ENCODE data around the gene TRANK1. TPM values are rescaled to one million over a fixed set of nuclear protein-coding genes. Genes with fewer than 3 reads are reported as not detected.

Gene TRANK1
- polyA plus RNA-seq, 4 donors, result 5.4 to 7.6 (median 6.7) TPM

DNA sequence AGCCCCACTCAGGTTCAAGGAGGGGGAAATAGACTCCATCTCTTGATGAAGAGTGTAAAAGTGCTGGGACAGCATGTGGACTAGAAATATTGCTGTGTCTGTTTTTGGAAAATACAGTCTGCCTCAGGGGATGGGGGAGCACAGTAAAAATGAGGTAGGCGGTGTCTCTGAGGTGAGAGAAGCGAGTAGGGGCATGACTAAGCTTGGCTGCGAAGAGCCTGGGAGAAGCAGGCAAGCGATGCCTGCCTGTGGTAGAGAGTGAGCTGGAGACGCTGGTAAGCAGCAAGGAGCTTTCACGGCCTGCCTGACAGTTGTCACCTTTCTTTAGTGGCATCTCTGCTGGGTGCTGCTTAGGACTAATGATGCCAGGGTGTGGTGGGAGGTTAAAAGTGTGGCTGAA, 131.5 kb downstream of the TRANK1 start:
- DNase-seq (ENCODE audit: low read depth in 4 of 4, low spot score in 2 of 4), result no peak

- DNase-seq (ENCODE audit: low read depth in 4 of 4, low spot score in 2 of 4), result no peak
Measured at GRCh38 chr3:36812240-36812639, 132.6 kb downstream of the TRANK1 start.

GRCh38 chr3:36811768-36812167, 133.1 kb downstream of the TRANK1 start:
- no peak for DNase-seq (ENCODE audit: low read depth in 4 of 4, low spot score in 2 of 4)

GRCh38 chr3:36804295-36805055, 140.4 kb downstream of the TRANK1 start:
- DNase-seq (ENCODE audit: low read depth in 4 of 4, low spot score in 2 of 4), result no peak

GRCh38 chr3:36803091-36803791, 141.6 kb downstream of the TRANK1 start:
- DNase-seq (ENCODE audit: low read depth in 4 of 4, low spot score in 2 of 4), result no peak

DNA sequence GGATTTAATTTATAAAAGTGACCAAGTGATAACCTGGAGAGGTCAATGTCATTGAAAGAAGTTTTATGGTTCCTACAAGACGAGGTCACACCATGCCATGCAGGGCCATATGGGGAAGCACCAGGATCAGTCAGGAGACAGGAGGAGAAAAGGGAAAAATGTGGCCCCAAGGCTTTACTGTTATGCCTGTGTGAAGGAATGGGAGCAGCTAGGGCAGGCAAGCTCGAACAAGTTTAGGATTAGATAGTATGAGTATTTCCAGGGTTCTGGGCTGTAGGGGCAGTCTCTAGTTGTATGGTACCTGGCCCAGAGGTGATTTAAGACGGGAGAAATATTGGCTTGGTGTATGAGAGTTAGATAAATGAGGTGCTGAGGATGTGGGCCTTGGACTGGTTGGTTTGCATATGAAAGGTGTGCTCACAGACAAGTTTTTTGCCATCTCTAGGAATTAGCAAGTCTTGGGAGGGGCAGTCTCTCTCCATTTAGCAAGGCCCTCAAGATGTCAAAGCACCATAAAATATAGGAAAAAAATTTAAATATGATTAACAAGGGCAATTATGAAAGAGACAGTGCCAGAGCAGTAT, 144.2 kb downstream of the TRANK1 start:
- no peak for DNase-seq (ENCODE audit: low read depth in 4 of 4, low spot score in 2 of 4)

DNA sequence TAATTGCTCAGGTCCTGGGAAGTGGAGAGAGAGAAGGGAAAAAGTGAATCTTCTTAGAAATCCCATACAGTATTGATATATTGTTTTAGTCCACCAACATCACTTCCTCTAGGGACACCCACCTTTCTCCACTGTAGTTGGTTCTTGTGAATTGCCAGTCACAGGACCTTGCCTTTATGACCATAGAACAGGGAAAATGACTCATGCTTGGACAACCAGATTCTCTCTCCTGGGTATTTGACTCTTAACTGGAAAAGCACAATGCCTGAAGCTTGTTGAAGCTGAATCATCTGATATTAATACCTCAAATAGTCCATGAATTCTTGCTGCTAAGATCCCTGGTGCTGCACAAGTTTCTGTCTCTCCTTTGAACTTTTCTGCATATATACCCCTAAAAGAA, 148.0 kb downstream of the TRANK1 start:
- no peak for DNase-seq (ENCODE audit: low read depth in 4 of 4, low spot score in 2 of 4)

- no peak for DNase-seq (ENCODE audit: low read depth in 4 of 4, low spot score in 2 of 4)
Measured at GRCh38 chr3:36796161-36796560, 148.7 kb downstream of the TRANK1 start.

GRCh38 chr3:36795622-36796021, 149.2 kb downstream of the TRANK1 start:
- no peak for DNase-seq (ENCODE audit: low read depth in 4 of 4, low spot score in 2 of 4)

- no peak for DNase-seq (ENCODE audit: low read depth in 4 of 4, low spot score in 2 of 4)
Measured at GRCh38 chr3:36792342-36792741, 152.5 kb downstream of the TRANK1 start.

- no peak for DNase-seq (ENCODE audit: low read depth in 4 of 4, low spot score in 2 of 4)
Measured at GRCh38 chr3:36790765-36791164, 154.1 kb downstream of the TRANK1 start.

DNA sequence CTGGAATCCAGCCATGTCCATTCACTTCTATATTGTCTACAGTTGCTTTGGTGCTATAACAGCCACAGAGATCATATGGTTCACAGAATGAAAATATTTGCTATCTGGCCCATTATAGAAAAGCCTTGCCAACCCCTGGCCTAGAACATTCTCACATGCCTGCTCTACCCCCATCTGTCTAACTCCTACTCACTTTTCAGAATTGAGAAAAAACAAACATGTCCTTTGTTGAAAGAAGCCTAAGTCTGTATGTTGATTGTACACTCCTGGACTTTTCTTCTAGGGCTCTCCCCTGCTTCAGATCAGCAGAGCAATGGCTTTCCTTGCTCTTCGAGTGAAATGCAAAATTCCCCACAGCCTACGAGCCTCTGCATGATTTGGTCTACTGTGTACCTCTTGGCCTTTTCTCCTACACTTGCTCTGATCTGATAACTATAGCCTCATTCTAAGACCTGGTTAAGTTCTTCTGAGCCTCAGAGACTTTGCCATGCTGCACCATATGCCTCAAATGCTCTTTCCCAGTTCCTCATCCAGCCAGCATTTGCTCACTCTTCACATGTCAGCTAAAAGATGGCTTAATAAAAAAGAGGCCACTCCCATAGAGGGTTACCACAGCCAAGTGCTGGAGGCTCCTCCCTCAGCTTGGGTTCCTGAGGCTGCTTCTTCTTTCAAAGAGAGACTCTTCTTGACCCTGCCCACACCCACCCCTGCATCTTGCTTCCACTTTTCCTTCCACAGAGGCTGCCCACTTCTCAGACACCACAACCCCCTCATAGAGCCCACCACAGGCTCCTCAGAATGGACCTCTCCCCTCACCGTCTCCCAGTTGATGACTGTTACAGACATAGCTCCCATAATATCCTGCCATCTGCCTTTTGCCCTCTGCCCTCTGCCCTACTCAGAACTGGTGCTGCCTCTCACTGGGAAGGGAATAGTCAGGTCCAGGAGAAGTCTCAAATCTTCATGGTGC, 157.6 kb downstream of the TRANK1 start:
- no peak for DNase-seq (ENCODE audit: low read depth in 4 of 4, low spot score in 2 of 4)

DNA sequence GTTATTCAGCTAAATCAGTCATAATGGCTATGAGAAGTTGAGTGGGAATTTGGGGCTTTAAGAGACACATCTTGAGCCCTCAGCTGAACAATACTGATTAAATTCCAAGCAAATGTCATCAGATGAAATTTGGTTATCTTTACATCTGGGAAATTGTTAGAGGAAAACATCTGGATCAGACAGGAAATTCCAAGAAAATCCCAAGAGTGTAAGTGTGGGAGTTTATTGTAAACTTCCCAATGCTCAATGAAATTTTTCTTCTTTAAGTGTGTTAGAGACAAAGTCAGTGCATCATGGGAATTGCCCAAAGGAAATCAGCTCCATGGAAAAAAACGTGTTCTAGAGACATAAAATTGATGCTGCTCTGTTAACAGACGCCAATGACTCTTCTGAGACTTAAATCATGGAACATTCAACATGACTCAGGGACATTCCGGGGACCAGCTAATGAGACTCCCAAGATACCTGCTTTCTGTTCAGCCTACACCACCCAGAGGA, 160.7 kb downstream of the TRANK1 start:
- DNase-seq (ENCODE audit: low read depth in 4 of 4, low spot score in 2 of 4), result no peak

GRCh38 chr3:36777424-36778218, 167.2 kb downstream of the TRANK1 start:
- no peak for DNase-seq (ENCODE audit: low read depth in 4 of 4, low spot score in 2 of 4)

Other genes starting within 250 kb of the TRANK1 start
- gene DCLK3, start 180.5 kb downstream of the TRANK1 start, polyA plus RNA-seq (ENCODE audit: insufficient read length in 4 of 4), result 1 to 10 TPM in 2 of 4 donors, under 1 TPM in 2; 0.79 to 1.3 (median 0.95) TPM
- gene EPM2AIP1, start 48.1 kb upstream of the TRANK1 start, polyA plus RNA-seq (ENCODE audit: insufficient read length in 4 of 4), result 10 to 100 TPM; 43.1 to 60.3 (median 51.5) TPM
- gene MLH1, start 48.5 kb upstream of the TRANK1 start, polyA plus RNA-seq (ENCODE audit: insufficient read length in 4 of 4), result 10 to 100 TPM; 49.0 to 58.7 (median 53.6) TPM
- 10 to 100 TPM; 38.6 to 45.6 (median 40.0) TPM for gene LRRFIP2, start 229.5 kb upstream of the TRANK1 start, polyA plus RNA-seq (ENCODE audit: insufficient read length in 4 of 4)